HepG2 (cell line): Measurements from ENCODE around the gene PAK1IP1. TPM values are rescaled to one million over a fixed set of nuclear protein-coding genes. Genes with fewer than 3 reads are reported as not detected.

Experiments used
- ATAC-seq: fragments of 200-7000 bp; cut with Tn5 transposase; 3 replicates; pipeline ENCODE4 v1.9.1; 2020; ENCODE audit warnings: mild to moderate bottlenecking, moderate library complexity
- BruUV-seq: library from RNA; stranded (reverse); fragments of 400-500 nt; replicated peaks from 2 replicates; lab custom pipeline; 2021; lab: Mats Ljungman, UMichigan
- CTCF ChIA-PET: fragments of 300-600 bp; formaldehyde crosslinking; extraction: SDS; loops from one replicate; lab custom pipeline; 2021; ENCODE audit warnings: low total read pairs, inconsistent platforms, low intra/inter-chr PET ratio; lab: Yijun Ruan, JAX
- POLR2A ChIA-PET: fragments of 350-600 bp; sonication (Branson Sonifier 250); formaldehyde crosslinking; loops from one replicate; lab custom pipeline; 2020; ENCODE audit warnings: antibody characterized with exemption, inconsistent platforms; lab: Yijun Ruan, JAX
- DNase-seq: peaks from one replicate; pipeline ENCODE4 v3.0.0-alpha.2; 2015; ENCODE audit warnings: low spot score
- FAIRE-seq: peaks from 3 replicates; lab custom pipeline; 2011; peaks lifted over from hg19 to GRCh38; lab: Jason Lieb, UNC
- H2AFZ ChIP-seq: one replicate; pipeline ENCODE4 v1.6.1; 2011; ENCODE audit warnings: low read length, inconsistent platforms
- H3K27ac ChIP-seq: fragments of 300-600 bp; 3 replicates; pipeline ENCODE4 v1.8.0; 2011; ENCODE audit warnings: mixed run types, mild to moderate bottlenecking, mixed read lengths, low read length, inconsistent platforms; ENCODE audit not compliant: insufficient read depth; ENCODE audit errors: extremely low read length
- H3K27me3 ChIP-seq, 2 experiments: fragments of 200-600 bp in 1 of 2; 2 replicates in 1 of 2; 3 replicates in 1 of 2; pipeline versions ENCODE4 v1.6.0 to v1.8.0; 2011; ENCODE audit warnings: low read length in 2 of 2, mild to moderate bottlenecking in 2 of 2, moderate library complexity in 2 of 2, inconsistent platforms in 1 of 2; ENCODE audit not compliant: insufficient read depth in 2 of 2, control insufficient read depth in 1 of 2
- H3K36me3 ChIP-seq, 2 experiments: fragments of 200-600 bp in 1 of 2; replicated peaks in 1 of 2; 2 replicates in 1 of 2; 3 replicates in 1 of 2; pipeline versions ENCODE4 v1.5.1 to v1.8.0; 2011; ENCODE audit warnings: low read length in 2 of 2, inconsistent platforms in 1 of 2; ENCODE audit not compliant: insufficient read depth in 2 of 2, control insufficient read depth in 1 of 2
- H3K4me1 ChIP-seq: 2 replicates; pipeline ENCODE4 v1.5.1; 2012; ENCODE audit warnings: low read length, inconsistent platforms; ENCODE audit not compliant: insufficient read depth
- H3K4me2 ChIP-seq: 2 replicates; pipeline ENCODE4 v1.6.0; 2011; ENCODE audit warnings: low read depth, low read length, inconsistent platforms
- H3K4me3 ChIP-seq, 3 experiments: fragments of 200-600 bp in 1 of 3; sonication (generic), shearing (Covaris generic) in 1 of 3; replicated peaks in 1 of 3; 2 replicates each; pipeline ENCODE4 v1.5.1; 2011 to 2016; ENCODE audit warnings: low read length in 3 of 3, inconsistent platforms in 2 of 3, low read depth in 2 of 3, mild to moderate bottlenecking in 2 of 3, control low read depth in 1 of 3, mixed read lengths in 1 of 3; ENCODE audit not compliant: insufficient read depth in 1 of 3
- H3K79me2 ChIP-seq: one replicate; pipeline ENCODE4 v1.6.1; 2011; ENCODE audit warnings: low read length, inconsistent platforms; ENCODE audit not compliant: insufficient read depth
- H3K9ac ChIP-seq: 2 replicates; pipeline ENCODE4 v1.6.0; 2011; ENCODE audit warnings: mild to moderate bottlenecking, low read depth, low read length, inconsistent platforms; ENCODE audit not compliant: insufficient read depth
- H3K9me3 ChIP-seq: 2 replicates; pipeline ENCODE4 v1.5.1; 2012; ENCODE audit warnings: mild to moderate bottlenecking, low read length
- H4K20me1 ChIP-seq: 2 replicates; pipeline ENCODE4 v1.6.0; 2011; ENCODE audit warnings: inconsistent platforms, mild to moderate bottlenecking, low read length, moderate library complexity; ENCODE audit not compliant: insufficient read depth
- ATF4 ChIP-seq, 2 experiments: fragments of 450-650 bp in 1 of 2; sonication (generic) in 1 of 2; formaldehyde crosslinking; IDR thresholded peaks; 2 replicates each; pipeline versions ENCODE4 v1.5.0 to v1.8.0; 2020 to 2022; ENCODE audit warnings: mild to moderate bottlenecking in 1 of 2, missing genetic modification reagents in 1 of 2
- CBX1 ChIP-seq: IDR thresholded peaks from one replicate; pipeline ENCODE4 v1.6.1; 2016; ENCODE audit warnings: antibody characterized with exemption, low read depth
- EED ChIP-seq: sonication (generic); formaldehyde crosslinking; IDR thresholded peaks from 2 replicates; pipeline ENCODE4 v1.5.0; 2020; ENCODE audit warnings: mild to moderate bottlenecking, missing genetic modification reagents
- GABPA ChIP-seq, 2 experiments: IDR thresholded peaks; 2 replicates each; pipeline ENCODE4 v1.6.1; 2011 to 2016; ENCODE audit warnings: low read depth in 2 of 2, low read length in 1 of 2, missing biosample characterization in 1 of 2, missing genetic modification characterization in 1 of 2
- HCFC1 ChIP-seq: fragments of 150-350 bp; IDR thresholded peaks from 2 replicates; pipeline ENCODE4 v1.6.1; 2014; ENCODE audit warnings: low read depth, low read length
- KAT2B ChIP-seq: fragments of 150-350 bp; IDR thresholded peaks from 2 replicates; pipeline ENCODE4 v1.6.1; 2014; ENCODE audit warnings: low read depth, low read length, borderline replicate concordance
- MTA1 ChIP-seq: sonication (generic); formaldehyde crosslinking; IDR thresholded peaks from 2 replicates; pipeline ENCODE4 v1.4.0; 2020; ENCODE audit warnings: missing genetic modification reagents, mild to moderate bottlenecking, borderline replicate concordance
- PRPF4 ChIP-seq: fragments of 200-400 bp; formaldehyde crosslinking; IDR thresholded peaks from 2 replicates; pipeline ENCODE4 v1.6.1; 2016; ENCODE audit warnings: low read length, low read depth; ENCODE audit not compliant: poor library complexity, severe bottlenecking
- RFXANK ChIP-seq: IDR thresholded peaks from 2 replicates; pipeline ENCODE4 v1.6.1; 2016
- XBP1 ChIP-seq: sonication (generic); formaldehyde crosslinking; IDR thresholded peaks from 2 replicates; pipeline ENCODE4 v1.5.0; 2020; ENCODE audit warnings: missing genetic modification reagents
- ZNF570 ChIP-seq: sonication (generic); formaldehyde crosslinking; IDR thresholded peaks from 2 replicates; pipeline ENCODE4 v1.4.0; 2020; ENCODE audit warnings: mild to moderate bottlenecking, missing genetic modification reagents, borderline replicate concordance
- ZNF749 ChIP-seq: sonication (generic); formaldehyde crosslinking; IDR thresholded peaks from 2 replicates; pipeline ENCODE4 v1.8.0; 2022; ENCODE audit warnings: mild to moderate bottlenecking, missing genetic modification reagents, moderate library complexity, borderline replicate concordance
- WGBS: methylation state at CpG from one replicate; pipeline ENCODE4 v1.1.6; 2017; ENCODE audit warnings: low lambda C conversion rate; 5-methylcytosine and 5-hydroxymethylcytosine counted together
- in situ Hi-C: cut with HindIII; loops from 2 replicates; pipeline ENCODE4 v1.10.0; 2017; ENCODE audit warnings: low pct_unique_long_range_greater_than_20kb; ENCODE audit not compliant: extremely low pct_ligation_motif_present
- intact Hi-C: fragments of 100-400 bp; cut with micrococcal nuclease; formaldehyde crosslinking; loops from one replicate; pipeline ENCODE4 v1.10.0; 2022; ENCODE audit not compliant: unreplicated experiment
- polyA plus RNA-seq, 8 experiments: library from polyadenylated mRNA; depleted of rRNA in 3 of 8; stranded (reverse) in 7 of 8; unstranded in 1 of 8; fragments of >200 nt; fragmentation: Illumina TruSeq in 4 of 8; extraction: Trizol in 4 of 8; gene quantifications; 2 replicates each; pipeline versions ENCODE4 v1.2.1 to v1.2.3, GENCODE V29; 2011 to 2016; ENCODE audit warnings: low read depth in 4 of 8, missing spikeins in 1 of 8, mixed read lengths in 1 of 8; ENCODE audit not compliant: insufficient read depth in 1 of 8
- total RNA-seq, 5 experiments: library from RNA; depleted of rRNA; stranded (reverse); fragments of >200 nt; fragmentation: Illumina TruSeq; extraction: Trizol; gene quantifications; 2 replicates each; pipeline ENCODE4 v1.2.3, GENCODE V29; 2016; ENCODE audit warnings: low read depth in 1 of 5
- TF ChIP-seq, protein P1 (sequence below): sonication (generic); formaldehyde crosslinking; IDR thresholded peaks from 2 replicates; pipeline ENCODE4 v1.4.0; 2020; ENCODE audit warnings: missing genetic modification reagents

Gene PAK1IP1
- total and polyA plus RNA-seq, 2 of the 13 experiments (the other 11 are each of a cell fraction or from before 2014, with no cell fraction given), result 23.4 to 66.2 TPM

GRCh38 chr6:10678456-10678855, 16.3 kb upstream of the PAK1IP1 start:
- Histone ChIP-seq H3K4me1 (no peaks in the 10 kb centered on the region), H3K79me2 (no peaks in the 10 kb centered on the region), H3K36me3 (no peaks in the 10 kb centered on the region), H3K27me3 (no peaks in the 10 kb centered on the region; a peak in 1 of 5 replicates), H3K27ac (no peak overlapping the region), H4K20me1 (no peaks in the 10 kb centered on the region), H3K9ac (no peak overlapping the region), H2AFZ (no peak overlapping the region), H3K4me3 (no peak overlapping the region), H3K9me3 (no peaks in the 10 kb centered on the region), H3K4me2 (no peak overlapping the region)
- TF ChIP-seq ZNF570 (CRISPR knock-in tag) (no peak), PRPF4 (no peak), RFXANK (CRISPR knock-in tag) (no peak), HCFC1 (no peak), GABPA (IDR thresholded peaks at IDR 0.05; ENCODE audit: low read depth, low read length) (no peak), GABPA (CRISPR knock-in tag; IDR thresholded peaks at IDR 0.05; ENCODE audit: low read depth) (no peak), EED (no peak), ATF4 (CRISPR knock-in tag; IDR thresholded peaks at IDR 0.05) (no peak), KAT2B (no peak), MTA1 (CRISPR knock-in tag) (no peak), CBX1 (no peak), XBP1 (CRISPR knock-in tag) (no peak), ZNF749 (CRISPR knock-in tag) (no peak)
- TF ChIP-seq, protein P1, sequence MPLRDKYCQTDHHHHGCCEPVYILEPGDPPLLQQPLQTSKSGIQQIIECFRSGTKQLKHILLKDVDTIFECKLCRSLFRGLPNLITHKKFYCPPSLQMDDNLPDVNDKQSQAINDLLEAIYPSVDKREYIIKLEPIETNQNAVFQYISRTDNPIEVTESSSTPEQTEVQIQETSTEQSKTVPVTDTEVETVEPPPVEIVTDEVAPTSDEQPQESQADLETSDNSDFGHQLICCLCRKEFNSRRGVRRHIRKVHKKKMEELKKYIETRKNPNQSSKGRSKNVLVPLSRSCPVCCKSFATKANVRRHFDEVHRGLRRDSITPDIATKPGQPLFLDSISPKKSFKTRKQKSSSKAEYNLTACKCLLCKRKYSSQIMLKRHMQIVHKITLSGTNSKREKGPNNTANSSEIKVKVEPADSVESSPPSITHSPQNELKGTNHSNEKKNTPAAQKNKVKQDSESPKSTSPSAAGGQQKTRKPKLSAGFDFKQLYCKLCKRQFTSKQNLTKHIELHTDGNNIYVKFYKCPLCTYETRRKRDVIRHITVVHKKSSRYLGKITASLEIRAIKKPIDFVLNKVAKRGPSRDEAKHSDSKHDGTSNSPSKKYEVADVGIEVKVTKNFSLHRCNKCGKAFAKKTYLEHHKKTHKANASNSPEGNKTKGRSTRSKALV (CRISPR knock-in tag), result no peak
- no peak for FAIRE-seq
- in situ Hi-C loops, result no loop called here
- DNase-seq, result no peak
- no peak for ATAC-seq
- intact Hi-C loops, result no loop called here
- ChIA-PET POLR2A (interaction anchor here (1.4 kb wide), 1 partner anchor 16 kb away, joined by 3 read pairs; the partner anchor contains the start of genes C6orf52 and PAK1IP1), CTCF (no interaction called here)
- WGBS, result 48% methylated on average over 4 of the region's 4 CpGs
- no TSS peak for BruUV-seq
